CD1c-positive myeloid dendritic cell (primary cell): ENCODE data around the gene SFSWAP.
"Not testable (repeated sequence)": the region's sequence is repeated elsewhere in the genome, so short reads cannot be mapped to it uniquely, and the experiment has no call there.

Source experiments
- DNase-seq: peaks from one replicate; pipeline ENCODE4 v3.0.0-alpha.2; 2016; ENCODE audit errors: extremely low spot score

The SFSWAP gene

DNA sequence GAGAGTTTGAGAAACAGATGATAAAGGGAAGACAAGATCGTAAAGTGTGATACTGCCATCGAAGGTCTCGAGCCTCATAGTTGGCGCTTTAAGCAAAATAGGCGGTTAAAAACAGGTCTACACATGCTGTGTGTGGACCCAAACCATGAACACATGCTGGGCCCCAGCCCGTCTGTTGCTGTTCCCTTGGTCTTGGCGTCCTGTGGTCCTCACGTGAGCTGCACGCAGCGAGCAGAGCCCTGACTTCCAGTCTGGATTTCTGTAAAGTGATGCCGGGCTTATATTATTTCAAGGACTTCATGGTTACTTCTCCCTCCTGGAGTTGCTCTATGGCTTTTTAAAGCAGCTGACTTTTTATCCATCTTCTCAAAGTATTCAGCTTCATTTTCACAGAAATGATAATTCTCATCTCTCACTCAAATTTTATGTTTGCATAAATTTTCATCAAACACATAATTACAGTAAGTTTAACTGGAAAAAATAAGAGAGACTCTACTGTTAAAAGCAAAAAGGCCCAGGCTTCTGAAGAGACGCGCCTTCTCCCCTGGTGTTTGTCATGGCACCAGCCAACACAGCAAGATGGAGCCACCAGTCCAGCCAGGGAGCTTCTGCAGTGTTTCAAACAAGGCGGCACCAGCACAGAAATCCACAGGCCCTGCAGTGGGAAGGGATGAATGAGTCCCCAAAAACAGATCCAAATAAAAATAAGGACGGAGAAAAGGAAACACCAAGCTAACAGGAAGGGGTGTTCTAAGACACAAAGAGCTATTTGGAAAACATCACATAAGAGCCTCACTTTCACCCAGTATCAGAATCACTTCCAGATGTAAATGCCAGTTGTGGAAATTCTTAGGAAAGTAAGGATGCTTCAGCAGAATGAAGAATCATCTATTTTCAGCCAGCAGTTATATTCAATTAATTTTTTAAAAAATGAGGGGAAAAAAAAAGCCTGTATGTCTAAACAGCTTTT, 24.9 kb downstream of the SFSWAP start:
- DNase-seq: no peak

GRCh38 chr12:131736446-131737149, 25.7 kb downstream of the SFSWAP start:
- DNase-seq: no peak

- no peak for DNase-seq
Observed at GRCh38 chr12:131737150-131737827, 26.4 kb downstream of the SFSWAP start.

- no peak for DNase-seq
Observed at GRCh38 chr12:131738196-131738595, 27.3 kb downstream of the SFSWAP start.

DNA sequence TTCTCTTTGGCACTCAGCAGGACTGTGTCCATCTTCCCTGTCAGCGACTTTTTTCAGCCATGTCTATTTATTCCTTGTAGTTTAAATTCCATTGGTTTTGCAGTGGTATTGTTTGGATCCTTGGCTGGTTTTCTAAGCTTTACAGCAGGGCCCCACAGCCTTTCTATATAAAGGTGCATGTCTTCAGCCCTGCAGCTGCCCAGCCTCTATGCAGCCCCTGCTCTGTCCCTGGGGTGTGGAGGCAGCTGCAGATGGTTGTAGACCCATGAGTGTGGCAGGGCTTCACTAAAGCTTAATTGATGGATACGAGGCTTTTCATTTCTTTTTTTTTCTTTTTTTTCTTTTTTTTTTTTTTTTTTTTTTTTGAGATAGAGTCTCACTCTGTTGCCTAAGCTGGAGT, 29.7 kb downstream of the SFSWAP start:
- DNase-seq: no peak

GRCh38 chr12:131742761-131743160, 31.9 kb downstream of the SFSWAP start:
- DNase-seq: not testable (repeated sequence)

- DNase-seq: not testable (repeated sequence)
Observed at GRCh38 chr12:131743410-131743809, 32.5 kb downstream of the SFSWAP start.

DNA sequence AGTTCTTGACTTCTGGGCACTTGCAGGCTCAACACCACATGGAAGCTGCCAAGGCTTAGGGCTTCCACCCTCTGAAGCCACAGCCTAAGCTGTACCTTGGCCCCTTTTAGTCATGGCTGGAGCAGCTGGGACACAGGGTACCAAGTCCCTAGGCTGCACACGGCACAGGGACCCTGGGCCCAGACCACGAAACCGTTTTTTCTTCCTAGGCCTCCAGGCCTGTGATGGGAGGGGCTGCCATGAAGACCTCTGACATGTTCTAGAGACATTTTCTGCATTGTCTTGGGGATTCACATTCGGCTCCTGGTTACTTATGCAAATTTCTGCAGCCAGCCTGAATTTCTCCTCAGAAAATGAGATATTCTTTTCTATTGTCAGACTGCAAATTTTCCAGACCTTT, 33.0 kb downstream of the SFSWAP start:
- not testable (repeated sequence) for DNase-seq

DNA sequence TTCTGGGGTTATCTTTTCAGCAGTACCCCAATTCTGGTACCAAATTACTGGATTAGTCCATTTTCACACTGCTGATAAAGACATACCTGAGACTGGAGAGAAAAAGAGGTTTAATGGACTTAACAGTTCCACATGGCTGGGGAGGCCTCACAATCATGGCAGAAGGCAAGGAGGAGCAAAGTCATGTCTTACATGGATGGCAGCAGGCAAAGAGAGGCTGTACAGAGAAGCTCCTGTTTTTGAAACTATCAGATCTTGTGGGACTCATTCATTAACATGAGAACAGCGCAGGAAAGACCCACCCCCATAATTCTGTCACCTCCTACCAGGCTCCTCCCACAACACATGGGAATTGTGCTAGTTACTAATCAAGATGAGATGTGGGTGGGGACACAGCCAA, 33.8 kb downstream of the SFSWAP start:
- not testable (repeated sequence) for DNase-seq

GRCh38 chr12:131745706-131746105, 34.8 kb downstream of the SFSWAP start:
- no peak for DNase-seq

DNA sequence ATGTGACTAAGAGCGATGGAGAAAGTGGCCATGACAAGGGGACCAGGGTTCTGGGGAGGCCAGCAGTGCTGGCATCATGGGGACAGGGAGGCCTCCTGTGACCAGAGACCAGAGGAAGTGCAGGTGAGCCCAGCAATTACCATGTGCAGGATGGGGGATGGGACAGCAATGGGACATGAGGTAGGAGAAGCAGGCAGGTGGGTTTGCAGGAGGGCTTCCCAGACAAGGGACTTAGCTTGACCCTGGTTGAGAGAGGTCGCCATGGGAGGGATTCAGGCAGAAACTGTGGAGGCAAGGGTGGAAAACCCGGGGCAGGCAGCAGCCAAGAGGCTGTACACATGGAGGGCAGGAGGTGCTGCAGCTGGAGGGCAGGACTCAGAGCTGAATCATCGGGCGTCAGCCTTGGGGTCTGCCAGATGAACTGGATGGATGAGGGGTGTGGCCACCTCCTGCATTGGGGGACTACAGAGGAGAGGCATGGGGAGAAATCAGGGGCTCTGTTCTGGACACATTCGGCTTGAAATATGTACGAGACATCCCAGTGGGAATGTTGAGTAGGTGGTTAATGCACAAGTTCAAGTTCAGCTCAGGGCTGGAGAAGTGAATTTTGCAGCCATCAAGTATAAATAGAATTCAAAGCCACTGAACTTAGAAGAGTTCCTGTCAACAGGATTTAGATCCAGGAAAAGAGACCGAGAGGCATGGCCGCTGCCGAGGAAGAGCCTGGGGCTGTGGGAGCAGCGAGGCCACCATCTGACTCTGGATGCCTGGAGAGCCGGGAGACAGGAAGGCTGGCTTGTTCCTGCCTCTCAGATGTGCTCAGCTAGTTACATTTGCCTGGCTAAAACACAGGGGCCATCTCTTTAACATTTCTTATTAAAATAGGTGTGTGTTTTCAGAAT, 36.6 kb downstream of the SFSWAP start:
- DNase-seq: no peak

GRCh38 chr12:131749618-131750315, 38.9 kb downstream of the SFSWAP start:
- no peak for DNase-seq

- no peak for DNase-seq
Observed at GRCh38 chr12:131751335-131751734, 40.4 kb downstream of the SFSWAP start.

GRCh38 chr12:131752451-131752850, 41.6 kb downstream of the SFSWAP start:
- DNase-seq: no peak

GRCh38 chr12:131753005-131753404, 42.1 kb downstream of the SFSWAP start:
- DNase-seq: no peak

DNA sequence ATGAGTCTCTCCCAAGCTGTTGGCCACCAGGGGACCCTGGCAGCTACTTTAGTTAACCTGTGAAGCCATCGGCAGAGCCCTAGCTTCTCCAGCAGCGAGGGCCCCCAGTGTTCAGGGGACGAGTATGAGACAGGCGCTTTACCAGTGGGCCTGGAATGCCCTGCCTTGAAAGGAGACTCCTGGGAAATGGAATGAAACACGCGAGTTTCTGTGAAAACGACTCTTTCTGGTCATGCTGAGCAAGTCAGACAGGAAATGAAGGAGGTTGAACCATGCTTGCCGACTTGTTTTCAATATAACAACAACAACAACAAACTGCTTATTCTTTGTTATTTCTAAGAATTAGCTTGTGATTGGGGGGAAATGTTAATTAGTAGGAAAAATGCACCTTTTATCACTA, 42.9 kb downstream of the SFSWAP start:
- DNase-seq: no peak

DNA sequence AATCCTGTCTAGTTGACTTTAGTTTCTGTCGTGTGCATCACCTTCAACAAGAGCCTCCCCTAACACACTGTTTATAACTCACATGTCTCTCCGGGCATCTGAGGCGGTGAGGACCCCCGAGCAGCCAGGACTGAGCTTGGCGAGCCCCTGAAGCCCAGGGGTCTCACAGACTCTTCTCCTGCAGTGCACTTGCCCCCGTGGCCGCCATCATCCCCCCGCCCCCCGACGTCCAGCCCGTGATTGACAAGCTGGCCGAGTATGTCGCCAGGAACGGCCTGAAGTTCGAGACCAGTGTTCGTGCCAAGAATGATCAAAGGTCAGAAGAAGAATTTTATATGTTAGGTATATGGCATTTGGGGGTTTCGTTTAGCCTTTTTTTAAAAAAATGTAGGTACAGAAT, 43.3 kb downstream of the SFSWAP start:
- DNase-seq: no peak

- peak; percentile 22 for DNase-seq
Observed at GRCh38 chr12:131755305-131756113, 44.6 kb downstream of the SFSWAP start.

DNA sequence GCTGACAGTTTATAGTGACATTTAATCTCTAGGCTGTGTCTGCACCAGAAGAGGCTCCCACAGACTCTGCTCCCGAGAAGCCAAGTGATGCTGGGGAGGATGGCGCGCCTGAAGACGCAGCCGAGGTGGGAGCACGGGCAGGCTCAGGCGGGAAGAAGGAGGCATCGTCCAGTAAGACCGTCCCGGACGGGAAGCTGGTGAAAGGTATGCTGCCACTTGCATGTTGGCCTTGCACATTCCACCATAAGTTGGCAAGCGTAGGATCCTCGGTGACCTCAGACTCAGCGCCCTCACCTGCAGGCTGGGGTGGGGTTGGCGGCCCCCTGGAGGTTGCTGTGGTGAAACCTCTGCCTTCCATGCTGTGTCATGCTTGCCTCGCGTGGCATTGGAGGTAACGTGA, 45.6 kb downstream of the SFSWAP start:
- DNase-seq: no peak

DNA sequence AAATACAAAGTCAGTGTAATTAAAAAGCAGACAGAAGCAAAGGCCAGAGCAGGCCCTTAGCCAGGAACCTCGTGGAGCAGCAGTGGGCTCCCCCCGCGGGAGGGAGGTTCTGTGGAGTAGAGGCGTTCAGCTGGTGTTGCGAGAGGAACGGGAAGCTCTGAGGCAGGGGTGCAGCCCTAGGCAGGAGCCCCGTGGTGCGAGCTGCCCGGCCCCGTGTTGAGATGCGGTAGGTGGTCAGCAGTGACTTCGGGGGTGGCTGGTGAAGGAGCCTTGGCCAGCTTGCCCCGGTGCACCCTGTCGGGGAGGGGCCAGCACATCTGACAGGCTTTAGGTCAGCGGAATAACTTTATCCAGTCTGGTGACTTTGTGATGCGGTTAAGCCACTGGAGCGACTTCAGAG, 46.2 kb downstream of the SFSWAP start:
- no peak for DNase-seq
